Panc1 (cell line): Measurements from ENCODE around the gene CLDN16.

Source experiments
- CTCF ChIP-seq: fragments of 450-650 bp; IDR thresholded peaks from 2 replicates; pipeline ENCODE4 v1.5.1; 2017; ENCODE audit warnings: mild to moderate bottlenecking
- POLR2AphosphoS5 ChIP-seq: IDR thresholded peaks from 2 replicates; pipeline ENCODE4 v1.6.1; 2012; ENCODE audit warnings: mild to moderate bottlenecking, low read depth, low read length, moderate library complexity
- SIN3A ChIP-seq: IDR thresholded peaks from 2 replicates; pipeline ENCODE4 v1.6.1; 2012; ENCODE audit warnings: low read depth, mild to moderate bottlenecking, low read length, moderate library complexity, borderline replicate concordance; ENCODE audit not compliant: insufficient read depth
- TCF7L2 ChIP-seq: IDR thresholded peaks from 2 replicates; pipeline ENCODE4 v1.6.1; 2011; ENCODE audit warnings: mild to moderate bottlenecking, low read depth, low read length, inconsistent platforms

DNA sequence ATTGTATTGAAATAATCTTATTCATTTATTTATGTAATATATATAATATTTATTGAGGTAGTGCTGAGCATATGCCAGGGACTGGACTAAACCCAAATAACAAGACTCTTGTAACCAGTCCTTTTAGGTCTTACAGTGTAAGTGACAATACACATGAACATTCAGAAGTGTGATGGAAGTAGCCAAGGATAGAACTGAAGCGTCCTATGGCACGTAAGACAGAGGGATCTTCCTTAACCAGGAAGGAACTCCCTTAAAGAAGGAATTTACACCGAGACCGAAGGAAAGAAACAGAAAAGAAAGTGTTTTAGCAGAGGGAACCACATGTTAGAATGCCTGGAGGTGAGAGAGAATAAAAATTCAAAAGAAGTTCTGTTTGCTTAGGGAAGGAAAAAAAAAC lies 42.1 kb upstream of the CLDN16 start:
- TF ChIP-seq CTCF (no peak), POLR2AphosphoS5 (no peak), SIN3A (no peak), TCF7L2 (no peak)
